HCT116 (cell line): Measurements from ENCODE around the gene MORF4L2. TPM values are rescaled to one million over a fixed set of nuclear protein-coding genes. Genes with fewer than 3 reads are reported as not detected.

Source experiments
- ATAC-seq: fragments of 200-7000 bp; cut with Tn5 transposase; 2 replicates; pipeline ENCODE4 v1.9.1; 2020; ENCODE audit warnings: mild to moderate bottlenecking, moderate library complexity
- BruUV-seq: library from RNA; stranded (reverse); fragments of 400-500 nt; replicated peaks from 2 replicates; lab custom pipeline; 2021; lab: Mats Ljungman, UMichigan
- CTCF ChIA-PET: fragments of 300-600 bp; sonication (Branson Sonifier 250); formaldehyde crosslinking; loops from one replicate; lab custom pipeline; 2021; ENCODE audit warnings: antibody characterized with exemption; lab: Charles Lee
- POLR2A ChIA-PET: fragments of 300-600, 350-600 bp; sonication (Branson Sonifier 250); formaldehyde crosslinking; loops from one replicate; lab custom pipeline; 2021; ENCODE audit warnings: antibody characterized with exemption; lab: Charles Lee
- RAD21 ChIA-PET, 2 experiments: fragments of 300-600 bp; sonication (Branson Sonifier 250); formaldehyde crosslinking; loops; one replicate each; lab custom pipeline; 2023; ENCODE audit warnings: low total read pairs in 2 of 2; ENCODE audit not compliant: uncharacterized antibody in 2 of 2, unreplicated experiment in 2 of 2, low non-redundant PET in 1 of 2; lab: Charles Lee
- DNase-seq: peaks from one replicate; pipeline ENCODE4 v3.0.0-alpha.2; 2010; ENCODE audit warnings: low read depth, low spot score
- H2AFZ ChIP-seq: fragments of 200-600 bp; shearing (Covaris generic), sonication (generic); 2 replicates; pipeline ENCODE4 v1.6.1; 2017; ENCODE audit warnings: low read depth, mixed run types, mixed read lengths, antibody characterized with exemption, low read length; ENCODE audit not compliant: poor library complexity, severe bottlenecking
- H3K27ac ChIP-seq: 2 replicates; pipeline ENCODE4 v1.5.1; 2012; ENCODE audit warnings: low read depth, low read length
- H3K27me3 ChIP-seq: fragments of 200-600 bp; sonication (generic); 2 replicates; pipeline ENCODE4 v1.6.1; 2016; ENCODE audit warnings: mixed run types, low read length, mixed read lengths; ENCODE audit not compliant: insufficient read depth
- H3K36me3 ChIP-seq, 2 experiments: fragments of 200-500 bp in 1 of 2; fragments of 200-600 bp in 1 of 2; sonication (Bioruptor generic) in 1 of 2; sonication (generic) in 1 of 2; 2 replicates each; pipeline versions ENCODE4 v1.5.1 to v1.6.1; 2014 to 2016; ENCODE audit warnings: low read length in 2 of 2, inconsistent platforms in 1 of 2, mixed read lengths in 1 of 2, mixed run types in 1 of 2; ENCODE audit not compliant: insufficient read depth in 2 of 2, control insufficient read depth in 1 of 2
- H3K4me1 ChIP-seq, 2 experiments: fragments of 200-600 bp in 1 of 2; sonication (generic) in 1 of 2; 2 replicates each; pipeline versions ENCODE4 v1.5.1 to v1.6.1; 2012 to 2017; ENCODE audit warnings: low read length in 2 of 2, inconsistent platforms in 1 of 2, mild to moderate bottlenecking in 1 of 2, mixed read lengths in 1 of 2, mixed run types in 1 of 2, moderate library complexity in 1 of 2; ENCODE audit not compliant: insufficient read depth in 2 of 2, control insufficient read depth in 1 of 2
- H3K4me2 ChIP-seq: fragments of 200-600 bp; sonication (generic); 2 replicates; pipeline ENCODE4 v1.6.1; 2017; ENCODE audit warnings: mixed run types, low read length, mixed read lengths
- H3K4me3 ChIP-seq, 2 experiments: fragments of 200-600 bp in 1 of 2; sonication (generic) in 1 of 2; replicated peaks in 1 of 2; 2 replicates each; pipeline ENCODE4 v1.5.1; 2011 to 2016; ENCODE audit warnings: low read length in 2 of 2, control low read depth in 1 of 2, low read depth in 1 of 2, mild to moderate bottlenecking in 1 of 2, mixed read lengths in 1 of 2, mixed run types in 1 of 2
- H3K79me2 ChIP-seq: fragments of 200-600 bp; sonication (generic); 2 replicates; pipeline ENCODE4 v1.6.1; 2017; ENCODE audit warnings: mild to moderate bottlenecking, mixed run types, low read length, moderate library complexity, mixed read lengths; ENCODE audit not compliant: insufficient read depth
- H3K9ac ChIP-seq: fragments of 200-600 bp; sonication (generic); 2 replicates; pipeline ENCODE4 v1.6.1; 2016; ENCODE audit warnings: low read length, mixed read lengths
- H3K9me2 ChIP-seq: fragments of 200-600 bp; sonication (generic), shearing (Covaris generic); 2 replicates; pipeline ENCODE4 v1.6.1; 2017; ENCODE audit warnings: mixed run types, mild to moderate bottlenecking, moderate library complexity; ENCODE audit not compliant: insufficient read depth
- H3K9me3 ChIP-seq, 2 experiments: fragments of 200-500 bp in 1 of 2; fragments of 200-600 bp in 1 of 2; sonication (Bioruptor generic) in 1 of 2; sonication (generic) in 1 of 2; 2 replicates each; pipeline ENCODE4 v1.6.1; 2014 to 2017; ENCODE audit warnings: low read length in 2 of 2, mixed read lengths in 2 of 2, inconsistent platforms in 1 of 2, low read depth in 1 of 2, mild to moderate bottlenecking in 1 of 2, mixed run types in 1 of 2, moderate library complexity in 1 of 2; ENCODE audit not compliant: control insufficient read depth in 1 of 2, insufficient read depth in 1 of 2
- H4K20me1 ChIP-seq: fragments of 200-600 bp; sonication (generic), shearing (Covaris generic); 2 replicates; pipeline ENCODE4 v1.6.1; 2017; ENCODE audit warnings: mixed run types, mild to moderate bottlenecking, moderate library complexity; ENCODE audit not compliant: insufficient read depth
- CEBPB ChIP-seq: IDR thresholded peaks from 2 replicates; pipeline ENCODE4 v1.6.1; 2012; ENCODE audit warnings: low read depth
- EGR1 ChIP-seq: IDR thresholded peaks from 2 replicates; pipeline ENCODE4 v1.6.1; 2012; ENCODE audit warnings: low read depth
- ELF1 ChIP-seq: IDR thresholded peaks from 2 replicates; pipeline ENCODE4 v1.6.1; 2012; ENCODE audit warnings: low read depth, borderline replicate concordance
- EZH2phosphoT487 ChIP-seq: fragments of 200-600 bp; IDR thresholded peaks from 2 replicates; pipeline ENCODE4 v1.6.1; 2018; ENCODE audit warnings: antibody characterized with exemption, borderline replicate concordance
- JUND ChIP-seq: IDR thresholded peaks from 2 replicates; pipeline ENCODE4 v1.6.1; 2012
- POLR2A ChIP-seq: IDR thresholded peaks from 2 replicates; pipeline ENCODE4 v1.7.0; 2011; ENCODE audit warnings: borderline replicate concordance; ENCODE audit not compliant: insufficient read depth, insufficient read length; ENCODE audit errors: extremely low read depth
- POLR2AphosphoS5 ChIP-seq: IDR thresholded peaks from 2 replicates; pipeline ENCODE4 v1.6.1; 2011; ENCODE audit warnings: mild to moderate bottlenecking, low read depth, low read length, moderate library complexity
- SP1 ChIP-seq: IDR thresholded peaks from 2 replicates; pipeline ENCODE4 v1.6.1; 2012; ENCODE audit warnings: low read depth
- YY1 ChIP-seq: IDR thresholded peaks from 2 replicates; pipeline ENCODE4 v1.6.1; 2011; ENCODE audit warnings: low read length, low read depth, moderate library complexity, mild to moderate bottlenecking; ENCODE audit not compliant: insufficient replicate concordance; ENCODE audit errors: extremely low read depth
- ZFX ChIP-seq: fragments of 450-650 bp; IDR thresholded peaks from 2 replicates; pipeline ENCODE4 v1.6.1; 2017
- ZNF274 ChIP-seq: fragments of 200-500 bp; sonication (Bioruptor generic); IDR thresholded peaks from 2 replicates; pipeline ENCODE4 v1.6.1; 2014; ENCODE audit warnings: mild to moderate bottlenecking, low read depth, low read length, inconsistent platforms
- intact Hi-C: fragments of 100-400 bp; cut with micrococcal nuclease; formaldehyde crosslinking; loops from 2 replicates; pipeline ENCODE4 v1.10.0; 2022
- total RNA-seq: library from RNA; stranded (reverse); gene quantifications from one replicate; pipeline ENCODE4 v1.2.1, GENCODE V29; 2021; ENCODE audit not compliant: unreplicated experiment
- TF ChIP-seq, protein P1 (sequence below): IDR thresholded peaks from 2 replicates; pipeline ENCODE4 v1.6.1; 2012; ENCODE audit warnings: low read depth
- TF ChIP-seq, protein P2 (sequence below): IDR thresholded peaks from 2 replicates; pipeline ENCODE4 v1.6.1; 2011; ENCODE audit warnings: mild to moderate bottlenecking, low read length, moderate library complexity; ENCODE audit not compliant: insufficient replicate concordance; ENCODE audit errors: extremely low read depth

MORF4L2 gene
- total RNA-seq, 1 experiment from 2014 or later: 308 TPM

DNA sequence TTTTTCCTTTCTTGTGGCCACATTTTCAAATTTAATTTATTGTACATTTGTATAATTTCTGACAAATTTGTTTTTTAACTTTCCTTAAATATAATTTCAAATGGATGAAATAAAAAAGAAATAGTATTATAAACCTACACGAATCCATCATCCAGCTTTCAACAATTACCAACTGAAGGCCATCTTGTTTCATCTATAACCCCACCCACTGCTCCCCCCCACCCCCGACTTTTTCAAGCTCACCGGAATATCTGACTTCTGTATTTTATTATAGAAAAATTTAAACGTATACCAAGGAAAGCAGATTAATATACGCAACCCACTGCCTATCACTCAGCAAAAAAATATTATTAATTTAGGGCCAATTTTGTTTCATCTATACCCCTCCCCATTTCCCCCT is 1.1 kb downstream of the MORF4L2 start:
- Histone ChIP-seq H2AFZ (no peak overlapping the region), H3K4me3 (peak overlapping the region; percentile 77 to 80), H3K79me2 (peaks cover 57% of the 10 kb centered on the region), H3K36me3 (peaks cover 22 to 32% of the 10 kb centered on the region in 2 experiments), H3K9ac (peak overlapping the region; percentile 94), H3K9me3 (no peaks in the 10 kb centered on the region), H3K27me3 (no peaks in the 10 kb centered on the region), H4K20me1 (no peaks in the 10 kb centered on the region), H3K4me1 (peaks cover 2 to 17% of the 10 kb centered on the region in 2 experiments; a peak in 3 of 4 replicates), H3K27ac (peak overlapping the region; percentile 94; the same call in 1 of the 2 replicates), H3K9me2 (no peaks in the 10 kb centered on the region), H3K4me2 (peak overlapping the region; percentile 68)
- ATAC-seq: no peak
- ChIA-PET CTCF (interaction anchor here (0.6 kb wide), 1 partner anchor 268 kb away, joined by 3 read pairs; no protein-coding TSS in a partner anchor), POLR2A (interaction anchor here (1.3 kb wide), 1 partner anchor 15 kb away, joined by 3 read pairs; no protein-coding TSS in a partner anchor), RAD21 (no interaction called here)
- intact Hi-C loops: loop anchor here (5.0 kb wide), 1 partner anchor 153 kb away; no protein-coding TSS in a partner anchor
- no TSS peak for BruUV-seq
- no peak for DNase-seq
- no peak for TF ChIP-seq EZH2phosphoT487
- TF ChIP-seq, protein P1, sequence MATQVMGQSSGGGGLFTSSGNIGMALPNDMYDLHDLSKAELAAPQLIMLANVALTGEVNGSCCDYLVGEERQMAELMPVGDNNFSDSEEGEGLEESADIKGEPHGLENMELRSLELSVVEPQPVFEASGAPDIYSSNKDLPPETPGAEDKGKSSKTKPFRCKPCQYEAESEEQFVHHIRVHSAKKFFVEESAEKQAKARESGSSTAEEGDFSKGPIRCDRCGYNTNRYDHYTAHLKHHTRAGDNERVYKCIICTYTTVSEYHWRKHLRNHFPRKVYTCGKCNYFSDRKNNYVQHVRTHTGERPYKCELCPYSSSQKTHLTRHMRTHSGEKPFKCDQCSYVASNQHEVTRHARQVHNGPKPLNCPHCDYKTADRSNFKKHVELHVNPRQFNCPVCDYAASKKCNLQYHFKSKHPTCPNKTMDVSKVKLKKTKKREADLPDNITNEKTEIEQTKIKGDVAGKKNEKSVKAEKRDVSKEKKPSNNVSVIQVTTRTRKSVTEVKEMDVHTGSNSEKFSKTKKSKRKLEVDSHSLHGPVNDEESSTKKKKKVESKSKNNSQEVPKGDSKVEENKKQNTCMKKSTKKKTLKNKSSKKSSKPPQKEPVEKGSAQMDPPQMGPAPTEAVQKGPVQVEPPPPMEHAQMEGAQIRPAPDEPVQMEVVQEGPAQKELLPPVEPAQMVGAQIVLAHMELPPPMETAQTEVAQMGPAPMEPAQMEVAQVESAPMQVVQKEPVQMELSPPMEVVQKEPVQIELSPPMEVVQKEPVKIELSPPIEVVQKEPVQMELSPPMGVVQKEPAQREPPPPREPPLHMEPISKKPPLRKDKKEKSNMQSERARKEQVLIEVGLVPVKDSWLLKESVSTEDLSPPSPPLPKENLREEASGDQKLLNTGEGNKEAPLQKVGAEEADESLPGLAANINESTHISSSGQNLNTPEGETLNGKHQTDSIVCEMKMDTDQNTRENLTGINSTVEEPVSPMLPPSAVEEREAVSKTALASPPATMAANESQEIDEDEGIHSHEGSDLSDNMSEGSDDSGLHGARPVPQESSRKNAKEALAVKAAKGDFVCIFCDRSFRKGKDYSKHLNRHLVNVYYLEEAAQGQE: no peak
- TF ChIP-seq POLR2A: no peak
- TF ChIP-seq SP1: no peak
- no peak for TF ChIP-seq ZFX
- TF ChIP-seq ZNF274: no peak
- no peak for TF ChIP-seq YY1
- TF ChIP-seq JUND: no peak
- TF ChIP-seq, protein P2, sequence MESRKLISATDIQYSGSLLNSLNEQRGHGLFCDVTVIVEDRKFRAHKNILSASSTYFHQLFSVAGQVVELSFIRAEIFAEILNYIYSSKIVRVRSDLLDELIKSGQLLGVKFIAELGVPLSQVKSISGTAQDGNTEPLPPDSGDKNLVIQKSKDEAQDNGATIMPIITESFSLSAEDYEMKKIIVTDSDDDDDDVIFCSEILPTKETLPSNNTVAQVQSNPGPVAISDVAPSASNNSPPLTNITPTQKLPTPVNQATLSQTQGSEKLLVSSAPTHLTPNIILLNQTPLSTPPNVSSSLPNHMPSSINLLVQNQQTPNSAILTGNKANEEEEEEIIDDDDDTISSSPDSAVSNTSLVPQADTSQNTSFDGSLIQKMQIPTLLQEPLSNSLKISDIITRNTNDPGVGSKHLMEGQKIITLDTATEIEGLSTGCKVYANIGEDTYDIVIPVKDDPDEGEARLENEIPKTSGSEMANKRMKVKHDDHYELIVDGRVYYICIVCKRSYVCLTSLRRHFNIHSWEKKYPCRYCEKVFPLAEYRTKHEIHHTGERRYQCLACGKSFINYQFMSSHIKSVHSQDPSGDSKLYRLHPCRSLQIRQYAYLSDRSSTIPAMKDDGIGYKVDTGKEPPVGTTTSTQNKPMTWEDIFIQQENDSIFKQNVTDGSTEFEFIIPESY: no peak
- TF ChIP-seq CEBPB: no peak
- no peak for TF ChIP-seq ELF1
- TF ChIP-seq EGR1: no peak
- TF ChIP-seq POLR2AphosphoS5: no peak
